Lower lobe of right lung (tissue), 2 donors: ENCODE data around the gene GP1BA. TPM values are rescaled to one million over a fixed set of nuclear protein-coding genes. Genes with fewer than 3 reads are reported as not detected.

Source experiments
- ATAC-seq, 2 donors: fragments of 200-7000 bp; cut with Tn5 transposase; one replicate each; pipeline ENCODE4 v1.9.1; 2020 to 2022; ENCODE audit warnings: mild to moderate bottlenecking in 2 of 2, moderate library complexity in 2 of 2
- DNase-seq: peaks from one replicate; pipeline ENCODE4 v3.0.0-alpha.2; 2020
- H3K27ac ChIP-seq: fragments of 200-600 bp; one replicate; pipeline ENCODE4 v1.8.0; 2022
- H3K27me3 ChIP-seq: fragments of 200-600 bp; one replicate; pipeline ENCODE4 v1.8.0; 2022; ENCODE audit warnings: low read depth
- H3K36me3 ChIP-seq: fragments of 200-600 bp; one replicate; pipeline ENCODE4 v1.8.0; 2022; ENCODE audit warnings: mild to moderate bottlenecking
- H3K4me1 ChIP-seq: fragments of 200-600 bp; one replicate; pipeline ENCODE4 v1.8.0; 2022
- H3K4me3 ChIP-seq: fragments of 200-600 bp; one replicate; pipeline ENCODE4 v1.8.0; 2022; ENCODE audit warnings: mild to moderate bottlenecking
- H3K9me3 ChIP-seq: fragments of 200-600 bp; one replicate; pipeline ENCODE4 v1.8.0; 2022
- intact Hi-C: fragments of 100-400 bp; cut with DNase I; formaldehyde crosslinking; loops from one replicate; pipeline ENCODE4 v1.11.0; 2022
- total RNA-seq: library from RNA; stranded (reverse); fragmentation: NEBNext Ultra II Directional; extraction: Animal tissue kit (Norgen Biotek cat#: 25700); gene quantifications from one replicate; pipeline ENCODE4 v1.2.1, GENCODE V29; 2021
- TF ChIP-seq, protein P1 (sequence below): fragments of 200-600 bp; IDR thresholded peaks from one replicate; pipeline ENCODE4 v1.8.0; 2022; ENCODE audit warnings: antibody characterized with exemption, mild to moderate bottlenecking
- donor health status: DM: no; HTN: yes; CAD: no; lungs with severe emphysema.

The GP1BA gene
- total RNA-seq, 1 donor from 2014 or later: 0.92 TPM

DNA sequence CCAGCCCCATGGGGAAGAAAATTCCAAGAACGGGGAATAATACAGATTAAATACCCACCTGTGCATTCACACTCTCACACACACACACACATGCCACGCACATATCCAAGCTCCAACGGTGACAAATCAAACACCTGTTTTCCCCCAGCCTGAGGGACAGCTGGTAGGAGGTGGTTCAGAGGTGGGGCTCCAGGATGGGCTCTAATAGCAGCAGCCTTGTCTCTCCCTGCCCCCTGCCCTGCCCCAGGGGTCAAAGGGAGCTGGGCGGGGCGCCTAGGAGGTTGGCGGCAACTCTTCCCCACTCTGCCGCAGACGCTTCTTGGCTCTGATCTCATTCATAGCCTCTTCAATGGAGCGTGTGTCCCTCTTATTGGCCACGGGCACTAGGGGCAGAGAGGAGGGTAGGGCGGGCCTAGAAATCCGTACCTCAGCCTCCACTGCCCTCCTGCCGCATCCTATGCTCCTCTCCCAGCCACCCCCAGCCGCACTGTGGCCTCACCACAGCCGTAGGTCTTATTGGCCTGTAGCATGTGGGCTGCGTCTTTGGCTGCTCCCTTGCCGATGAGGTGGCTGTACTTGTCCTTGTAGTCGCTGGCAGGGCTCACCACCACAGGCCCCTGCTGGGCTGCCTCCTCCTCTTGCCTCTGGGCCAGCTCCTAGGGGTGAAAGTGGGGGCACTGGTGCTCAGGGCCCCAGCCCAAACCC, 27.3 kb downstream of the GP1BA start:
- TF ChIP-seq, protein P1, sequence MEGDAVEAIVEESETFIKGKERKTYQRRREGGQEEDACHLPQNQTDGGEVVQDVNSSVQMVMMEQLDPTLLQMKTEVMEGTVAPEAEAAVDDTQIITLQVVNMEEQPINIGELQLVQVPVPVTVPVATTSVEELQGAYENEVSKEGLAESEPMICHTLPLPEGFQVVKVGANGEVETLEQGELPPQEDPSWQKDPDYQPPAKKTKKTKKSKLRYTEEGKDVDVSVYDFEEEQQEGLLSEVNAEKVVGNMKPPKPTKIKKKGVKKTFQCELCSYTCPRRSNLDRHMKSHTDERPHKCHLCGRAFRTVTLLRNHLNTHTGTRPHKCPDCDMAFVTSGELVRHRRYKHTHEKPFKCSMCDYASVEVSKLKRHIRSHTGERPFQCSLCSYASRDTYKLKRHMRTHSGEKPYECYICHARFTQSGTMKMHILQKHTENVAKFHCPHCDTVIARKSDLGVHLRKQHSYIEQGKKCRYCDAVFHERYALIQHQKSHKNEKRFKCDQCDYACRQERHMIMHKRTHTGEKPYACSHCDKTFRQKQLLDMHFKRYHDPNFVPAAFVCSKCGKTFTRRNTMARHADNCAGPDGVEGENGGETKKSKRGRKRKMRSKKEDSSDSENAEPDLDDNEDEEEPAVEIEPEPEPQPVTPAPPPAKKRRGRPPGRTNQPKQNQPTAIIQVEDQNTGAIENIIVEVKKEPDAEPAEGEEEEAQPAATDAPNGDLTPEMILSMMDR: no peak
- H3K27me3 ChIP-seq: no peaks in the 10 kb centered on the region
- peaks cover 33% of the 10 kb centered on the region for H3K36me3 ChIP-seq
- H3K9me3 ChIP-seq: no peaks in the 10 kb centered on the region
- H3K4me3 ChIP-seq: no peak overlapping the region
- H3K27ac ChIP-seq: no peak overlapping the region
- intact Hi-C loops: no loop called here
- DNase-seq (no peak), ATAC-seq (no peak)
- no peaks in the 10 kb centered on the region for H3K4me1 ChIP-seq

DNA sequence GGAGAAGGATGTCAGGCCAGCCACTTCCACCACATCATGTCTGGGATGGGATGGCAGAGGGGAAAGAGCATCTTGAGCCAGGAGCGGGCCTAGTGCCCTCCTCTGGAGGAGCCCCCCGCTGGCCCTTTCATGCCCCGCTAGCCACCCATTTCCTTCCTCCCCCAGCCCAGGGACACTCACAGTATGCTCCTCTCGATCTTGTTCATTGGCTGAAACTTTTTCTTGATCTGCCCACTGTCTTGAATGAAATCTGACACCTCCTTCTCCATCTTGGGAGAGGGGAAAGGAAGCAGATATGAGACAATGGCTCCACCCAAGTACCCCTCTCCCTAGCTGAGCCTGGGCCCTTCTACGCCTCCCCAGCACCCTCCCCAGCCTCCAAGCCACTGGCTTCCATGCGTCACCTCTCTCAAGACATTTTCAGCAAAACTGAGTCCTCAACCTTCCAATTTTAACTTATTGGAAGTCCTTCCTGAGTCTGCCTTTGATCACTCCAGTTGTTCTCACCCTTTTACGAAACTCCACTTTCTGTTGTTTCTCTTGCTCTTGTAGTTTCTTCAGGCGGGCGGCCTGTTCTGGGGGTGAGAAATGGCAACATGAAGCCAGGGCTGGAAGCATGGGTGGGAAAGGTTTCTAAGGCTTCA, 28.3 kb downstream of the GP1BA start:
- ATAC-seq: no peak
- peaks cover 33% of the 10 kb centered on the region for H3K36me3 ChIP-seq
- H3K9me3 ChIP-seq: no peaks in the 10 kb centered on the region
- H3K4me1 ChIP-seq: peaks cover 3% of the 10 kb centered on the region
- intact Hi-C loops: no loop called here
- H3K27ac ChIP-seq: no peak overlapping the region
- TF ChIP-seq, protein P1: no peak
- no peaks in the 10 kb centered on the region for H3K27me3 ChIP-seq
- no peak overlapping the region for H3K4me3 ChIP-seq
- DNase-seq: no peak

DNA sequence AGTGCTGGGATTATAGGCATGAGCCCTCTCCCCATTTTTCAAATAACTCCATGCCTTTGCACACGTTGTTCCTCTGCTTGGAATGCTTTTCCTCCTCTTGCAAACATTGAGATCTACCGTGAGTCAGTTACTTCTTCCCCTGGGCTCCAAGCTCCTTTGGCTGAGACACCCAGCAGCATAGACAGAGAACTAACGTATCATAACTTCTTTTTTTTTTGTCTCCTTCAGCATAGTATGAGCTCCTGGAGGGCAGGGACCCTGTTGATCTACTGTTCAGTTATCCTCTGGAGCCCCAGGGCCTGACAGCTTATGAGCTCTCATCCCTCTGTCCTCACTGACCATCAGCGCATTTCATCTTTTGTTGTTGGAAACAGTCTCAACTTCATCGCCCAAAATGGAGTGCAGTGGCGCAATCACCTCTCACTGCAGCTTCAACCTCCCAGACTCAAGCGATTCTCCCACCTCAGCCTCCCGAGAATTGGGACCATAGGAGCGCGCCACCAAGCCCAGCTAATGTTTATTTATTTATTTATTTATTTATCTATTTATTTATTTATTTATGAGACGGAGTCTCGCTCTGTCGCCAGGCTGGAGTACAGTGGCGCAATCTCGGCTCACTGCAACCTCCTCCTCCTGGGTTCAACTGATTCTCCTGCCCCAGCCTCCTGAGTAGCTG, 33.4 kb downstream of the GP1BA start:
- Histone ChIP-seq H3K4me1 (peaks cover 39% of the 10 kb centered on the region), H3K27ac (no peak overlapping the region), H3K9me3 (no peaks in the 10 kb centered on the region), H3K27me3 (no peaks in the 10 kb centered on the region), H3K36me3 (peaks cover 22% of the 10 kb centered on the region), H3K4me3 (peak overlapping the region; percentile 94)
- no peak for ATAC-seq
- DNase-seq: no peak
- TF ChIP-seq, protein P1: no peak
- intact Hi-C loops: no loop called here

DNA sequence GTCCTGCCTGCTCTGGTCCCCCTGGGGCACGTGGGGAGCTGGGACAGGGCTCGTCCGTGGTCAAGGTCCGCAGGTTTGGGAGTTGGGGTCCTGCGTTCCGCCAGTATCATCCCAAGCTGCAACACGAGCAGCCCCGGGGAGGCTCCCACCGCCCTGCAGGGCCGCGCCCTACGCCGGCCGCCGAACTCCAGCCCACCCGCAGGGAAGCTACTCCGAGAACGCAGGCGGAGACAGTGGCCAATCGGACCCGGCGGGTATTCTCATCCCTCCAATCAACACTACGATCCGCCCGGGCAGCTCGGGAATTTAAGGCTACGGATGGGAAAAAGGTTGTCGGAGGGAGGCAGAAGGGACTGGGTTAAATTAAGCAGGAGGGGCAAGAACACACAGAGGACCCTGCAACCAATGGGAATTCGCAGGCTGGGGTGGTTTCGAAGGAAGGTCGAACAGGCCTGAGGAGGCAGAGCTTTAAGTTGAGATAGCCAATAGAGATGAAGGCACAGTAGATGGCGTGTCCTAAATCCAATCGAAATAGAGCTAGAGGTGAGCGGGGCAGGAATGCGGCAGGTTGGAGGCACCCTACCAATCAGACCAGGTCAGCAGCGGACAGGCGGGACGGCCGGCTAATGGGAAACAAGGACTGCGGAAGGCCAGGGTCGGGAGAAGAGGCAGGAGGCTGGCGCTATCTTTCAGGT, 34.9 kb downstream of the GP1BA start:
- intact Hi-C loops: no loop called here
- peak overlapping the region; percentile 93 for H3K27ac ChIP-seq

More for the DNA sequence above, 34.9 kb downstream of the GP1BA start:
- Histone ChIP-seq H3K27me3 (no peaks in the 10 kb centered on the region), H3K4me1 (peaks cover 39% of the 10 kb centered on the region), H3K4me3 (peak overlapping the region; percentile 94), H3K9me3 (no peaks in the 10 kb centered on the region), H3K36me3 (peaks cover 28% of the 10 kb centered on the region)
- DNase-seq: peak; percentile 99
- peak; percentile 95 for ATAC-seq
- TF ChIP-seq, protein P1: no peak
